AG04449 (cell line): Measurements from ENCODE around the gene PERM1.

ENCODE experiments used
- CTCF ChIA-PET: fragments of 350-600 bp; formaldehyde crosslinking; extraction: SDS; loops from one replicate; lab custom pipeline; 2021; ENCODE audit warnings: antibody characterized with exemption; lab: Yijun Ruan, JAX
- POLR2A ChIA-PET: fragments of 400-600, 350-600 bp; formaldehyde crosslinking; extraction: SDS; loops from one replicate; lab custom pipeline; 2020; ENCODE audit warnings: antibody characterized with exemption, inconsistent platforms; lab: Yijun Ruan, JAX
- DNase-seq: peaks from one replicate; pipeline ENCODE4 v3.0.0-alpha.2; 2010; ENCODE audit warnings: low read depth, low spot score
- H3K4me3 ChIP-seq: 2 replicates; pipeline ENCODE4 v1.5.1; 2011; ENCODE audit warnings: low read depth, mild to moderate bottlenecking, control low read depth, low read length
- TF ChIP-seq, protein P1 (sequence below): IDR thresholded peaks from one replicate; pipeline ENCODE4 v1.5.1; 2011; ENCODE audit warnings: mild to moderate bottlenecking, moderate library complexity, low read length, control low read depth, inconsistent platforms; ENCODE audit not compliant: insufficient read depth; ENCODE audit errors: missing control alignments

PERM1 gene

DNA sequence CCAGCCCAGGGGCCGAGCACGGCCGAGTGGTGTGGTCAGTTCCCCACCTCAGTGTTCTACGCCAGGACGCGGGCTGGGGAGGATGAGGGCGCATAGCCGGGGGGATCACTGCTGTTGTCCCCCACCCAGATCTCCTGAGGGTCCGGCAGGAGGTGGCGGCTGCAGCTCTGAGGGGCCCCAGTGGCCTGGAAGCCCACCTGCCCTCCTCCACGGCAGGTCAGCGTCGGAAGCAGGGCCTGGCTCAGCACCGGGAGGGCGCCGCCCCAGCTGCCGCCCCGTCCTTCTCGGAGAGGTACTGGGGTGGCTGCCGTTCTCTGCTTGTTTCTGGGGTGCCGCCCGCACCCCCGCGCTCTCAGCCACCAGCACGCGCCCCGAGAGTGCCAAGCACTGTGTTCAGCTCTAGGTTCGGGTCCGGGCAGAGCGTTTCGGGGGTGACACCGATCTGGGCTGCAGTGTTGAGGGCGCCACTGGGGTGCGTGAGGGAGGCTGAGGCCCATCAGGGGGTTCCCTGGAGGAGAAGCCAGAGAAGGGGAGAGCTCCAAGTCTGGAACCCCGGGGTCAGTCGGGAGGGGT, 40.8 kb downstream of the PERM1 start:
- TF ChIP-seq, protein P1, sequence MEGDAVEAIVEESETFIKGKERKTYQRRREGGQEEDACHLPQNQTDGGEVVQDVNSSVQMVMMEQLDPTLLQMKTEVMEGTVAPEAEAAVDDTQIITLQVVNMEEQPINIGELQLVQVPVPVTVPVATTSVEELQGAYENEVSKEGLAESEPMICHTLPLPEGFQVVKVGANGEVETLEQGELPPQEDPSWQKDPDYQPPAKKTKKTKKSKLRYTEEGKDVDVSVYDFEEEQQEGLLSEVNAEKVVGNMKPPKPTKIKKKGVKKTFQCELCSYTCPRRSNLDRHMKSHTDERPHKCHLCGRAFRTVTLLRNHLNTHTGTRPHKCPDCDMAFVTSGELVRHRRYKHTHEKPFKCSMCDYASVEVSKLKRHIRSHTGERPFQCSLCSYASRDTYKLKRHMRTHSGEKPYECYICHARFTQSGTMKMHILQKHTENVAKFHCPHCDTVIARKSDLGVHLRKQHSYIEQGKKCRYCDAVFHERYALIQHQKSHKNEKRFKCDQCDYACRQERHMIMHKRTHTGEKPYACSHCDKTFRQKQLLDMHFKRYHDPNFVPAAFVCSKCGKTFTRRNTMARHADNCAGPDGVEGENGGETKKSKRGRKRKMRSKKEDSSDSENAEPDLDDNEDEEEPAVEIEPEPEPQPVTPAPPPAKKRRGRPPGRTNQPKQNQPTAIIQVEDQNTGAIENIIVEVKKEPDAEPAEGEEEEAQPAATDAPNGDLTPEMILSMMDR, result no peak
- no peak for DNase-seq
- H3K4me3 ChIP-seq, result peak overlapping the region; percentile 15; the same call in 1 of the 2 replicates
- ChIA-PET CTCF (interaction anchor here (1.3 to 7.6 kb wide), 7 partner anchors 11 to 42 kb away, joined by 3 to 67 read pairs (median 7); no protein-coding TSS in a partner anchor), POLR2A (interaction anchor here (0.8 kb wide), 1 partner anchor 26 kb away, joined by 3 read pairs; no protein-coding TSS in a partner anchor)

DNA sequence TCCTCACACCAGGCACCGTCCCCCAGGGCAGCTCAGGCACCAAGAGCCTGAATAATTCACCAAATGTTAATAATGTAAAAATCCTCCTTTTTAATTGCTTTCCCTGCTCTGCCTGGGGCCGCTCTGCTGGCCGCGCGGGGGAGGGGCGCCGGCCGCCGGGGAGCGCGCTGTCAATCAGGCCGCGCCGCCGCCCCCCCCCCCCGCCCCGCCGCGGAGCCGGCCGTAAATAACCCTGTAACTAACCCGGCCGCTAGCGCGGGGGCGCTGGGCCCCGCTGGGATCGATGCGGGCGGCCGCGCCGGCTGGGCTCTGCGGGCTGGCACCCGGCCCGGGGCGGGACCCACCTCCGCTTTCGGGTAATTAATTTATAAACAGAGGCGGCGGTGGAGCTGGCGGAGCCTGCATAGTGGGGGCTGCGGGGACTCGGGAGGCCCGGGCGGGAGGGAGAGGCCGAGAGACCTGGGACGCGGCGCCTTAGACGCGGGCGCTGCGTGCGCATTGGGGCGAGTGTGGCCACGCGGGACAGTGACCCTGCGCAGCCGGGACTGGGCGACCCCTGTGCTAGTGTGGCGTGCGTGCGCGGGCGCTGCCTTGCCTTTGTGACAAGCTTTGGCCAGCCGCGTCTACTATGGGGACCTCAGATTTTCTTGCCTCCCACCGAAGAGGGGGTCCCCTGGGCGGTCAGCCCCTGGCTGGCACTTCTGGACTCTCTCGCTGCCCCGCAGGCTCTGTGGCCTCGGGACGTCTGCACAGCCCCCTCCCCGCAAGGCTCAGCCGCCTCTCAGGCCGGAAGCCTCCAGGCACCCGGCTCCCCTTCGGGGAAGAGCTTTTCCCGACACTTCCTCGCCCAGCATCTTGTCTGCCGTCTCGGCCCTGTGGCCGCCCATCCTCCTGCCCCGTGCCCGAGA, 41.5 kb downstream of the PERM1 start:
- peak overlapping the region; percentile 29 for H3K4me3 ChIP-seq
- DNase-seq, result no peak
- ChIA-PET CTCF (interaction anchor here (1.3 to 7.6 kb wide), 6 partner anchors 12 to 43 kb away, joined by 3 to 67 read pairs (median 8); no protein-coding TSS in a partner anchor), POLR2A (interaction anchor here (0.8 to 1.2 kb wide), 2 partner anchors 10 to 26 kb away, joined by 3 read pairs; no protein-coding TSS in a partner anchor)
- TF ChIP-seq, protein P1, result no peak

DNA sequence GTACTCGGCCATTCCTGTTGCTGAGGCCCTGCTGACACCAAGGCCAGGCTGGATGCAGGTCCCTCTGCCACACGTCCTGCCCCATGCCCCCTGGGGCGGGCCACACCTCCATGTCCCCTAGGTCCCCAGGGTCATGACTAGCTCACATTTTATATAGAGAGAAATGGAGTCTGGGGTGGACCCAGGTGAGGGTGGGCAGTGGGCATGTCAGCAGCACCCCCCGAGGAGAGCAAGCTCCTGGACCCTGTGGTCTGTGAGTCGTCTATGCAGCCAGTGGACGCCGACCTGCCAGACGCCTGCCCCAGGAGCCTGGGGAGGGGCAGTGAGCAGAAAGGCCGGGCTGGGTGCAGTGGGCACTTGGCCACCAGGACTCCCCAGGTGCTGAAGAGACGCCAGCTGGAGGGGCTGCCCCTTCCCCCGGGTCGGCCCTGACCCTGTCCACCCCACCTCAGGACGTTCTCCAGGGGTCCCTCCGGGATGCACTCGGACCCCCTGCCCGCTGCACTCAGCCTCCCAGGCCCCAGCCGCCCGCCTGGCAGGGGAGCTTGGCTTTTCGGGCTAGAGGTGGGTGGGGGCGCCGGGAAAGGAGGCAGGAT, 42.3 kb downstream of the PERM1 start:
- ChIA-PET POLR2A (interaction anchor here (1.2 kb wide), 1 partner anchor 9 kb away, joined by 3 read pairs; no protein-coding TSS in a partner anchor), CTCF (interaction anchor here (1.3 to 7.6 kb wide), 7 partner anchors 11 to 44 kb away, joined by 3 to 67 read pairs (median 7); no protein-coding TSS in a partner anchor)
- no peak overlapping the region for H3K4me3 ChIP-seq
- no peak for DNase-seq
- TF ChIP-seq, protein P1, result no peak

DNA sequence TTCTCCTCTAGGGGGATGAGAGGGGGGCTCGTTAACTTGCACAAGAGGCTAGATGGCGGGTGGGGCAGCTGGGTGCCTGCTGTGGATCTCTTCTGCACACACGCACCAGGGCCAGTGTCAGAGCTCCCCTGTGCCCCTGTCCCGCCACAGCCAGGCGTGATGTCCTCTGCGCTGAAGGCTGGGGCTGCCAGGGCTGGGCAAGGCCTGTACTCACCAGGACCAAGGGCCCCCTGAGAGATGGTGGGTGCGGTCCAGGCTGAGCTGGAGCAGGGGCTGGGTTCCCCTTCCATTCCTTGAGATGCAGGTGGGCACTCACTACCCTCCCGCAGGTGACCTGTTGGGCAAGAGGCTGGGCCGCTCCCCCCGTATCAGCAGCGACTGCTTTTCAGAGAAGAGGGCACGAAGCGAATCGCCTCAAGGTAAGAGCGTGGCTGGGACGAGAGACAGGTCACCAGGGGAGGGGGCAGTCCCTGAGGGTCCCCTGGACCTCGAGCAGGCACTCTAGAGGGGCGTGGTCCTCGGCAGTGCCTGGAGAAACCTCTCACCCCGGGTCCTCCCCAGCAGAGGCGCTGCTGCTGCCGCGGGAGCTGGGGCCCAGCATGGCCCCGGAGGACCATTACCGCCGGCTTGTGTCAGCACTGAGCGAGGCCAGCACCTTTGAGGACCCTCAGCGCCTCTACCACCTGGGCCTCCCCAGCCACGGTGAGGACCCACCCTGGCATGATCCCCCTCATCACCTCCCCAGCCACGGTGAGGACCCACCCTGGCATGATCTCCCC, 43.0 kb downstream of the PERM1 start:
- TF ChIP-seq, protein P1, result no peak
- ChIA-PET CTCF (interaction anchor here (0.9 to 7.6 kb wide), 6 partner anchors 8 to 45 kb away, joined by 3 to 67 read pairs (median 5); partner anchors contain the start of gene NOC2L), POLR2A (no interaction called here)
- no peak for DNase-seq
- no peak overlapping the region for H3K4me3 ChIP-seq

DNA sequence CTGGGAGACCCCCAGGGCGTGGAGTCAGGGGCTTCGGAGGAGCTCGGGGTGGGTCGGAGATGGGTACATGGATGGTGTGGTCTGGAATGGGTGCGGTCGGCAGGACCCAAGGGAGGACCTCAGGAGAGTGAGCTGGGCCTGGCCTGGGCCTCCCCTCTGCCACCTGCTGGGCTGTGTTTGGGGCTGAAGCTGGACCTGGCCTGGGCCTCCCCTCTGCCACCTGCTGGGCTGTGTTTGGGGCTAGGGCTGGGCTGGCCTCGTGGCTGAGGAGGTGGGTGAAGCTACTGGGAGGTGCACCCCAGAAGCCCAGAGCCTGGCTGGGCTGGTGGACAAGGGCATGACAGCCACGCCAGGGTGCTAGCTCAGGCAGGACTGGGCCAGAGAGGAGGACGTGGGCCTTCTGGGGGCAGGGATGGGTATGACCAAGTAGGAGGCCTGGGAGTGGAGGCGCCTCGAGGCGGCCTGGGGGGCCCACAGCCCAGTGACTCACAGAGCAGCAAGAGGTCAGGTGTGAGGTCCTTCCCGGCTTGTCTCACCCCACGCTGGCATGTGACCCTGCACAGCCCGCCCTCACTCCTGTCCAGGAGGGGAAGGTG, 43.7 kb downstream of the PERM1 start:
- no peak for DNase-seq
- ChIA-PET CTCF (interaction anchor here (0.9 to 7.6 kb wide), 7 partner anchors 9 to 46 kb away, joined by 3 to 67 read pairs (median 4); partner anchors contain the start of gene NOC2L), POLR2A (no interaction called here)
- TF ChIP-seq, protein P1, result peak; percentile 66
- no peak overlapping the region for H3K4me3 ChIP-seq
